H1 (cell line): Measurements from ENCODE around the gene ANKFN1. TPM values are rescaled to one million over a fixed set of nuclear protein-coding genes. Genes with fewer than 3 reads are reported as not detected.

ENCODE experiments used
- HDAC6 ChIP-seq: IDR thresholded peaks from one replicate; pipeline ENCODE4 v1.7.1; 2012; ENCODE audit warnings: low read depth, mild to moderate bottlenecking, inconsistent platforms, low read length, moderate library complexity
- JUND ChIP-seq: IDR thresholded peaks from 2 replicates; pipeline ENCODE4 v1.6.1; 2011; ENCODE audit warnings: mild to moderate bottlenecking, improper control_type of control experiment, low read length
- polyA plus RNA-seq, 7 experiments: library from polyadenylated mRNA; depleted of rRNA in 3 of 7; stranded (reverse) in 5 of 7; unstranded in 2 of 7; fragments of >200 nt in 5 of 7; fragments of 200-250 nt in 2 of 7; gene quantifications; 1 replicate in 5 of 7; 2 replicates in 1 of 7; 4 replicates in 1 of 7; pipeline versions ENCODE4 v1.2.1 to v1.2.3, GENCODE V29; 2011 to 2013; ENCODE audit warnings: missing spikeins in 2 of 7, mixed read lengths in 2 of 7
- total RNA-seq: library from RNA; stranded (reverse); fragmentation: NEBNext Ultra II Directional; extraction: Animal tissue kit (Norgen Biotek cat#: 25700); gene quantifications from 2 replicates; pipeline ENCODE4 v1.2.1, GENCODE V29; 2021

ANKFN1 gene
- total and polyA plus RNA-seq, 2 of the 8 experiments (the other 6 are each of a cell fraction or from before 2014, with no cell fraction given), result not detected

DNA sequence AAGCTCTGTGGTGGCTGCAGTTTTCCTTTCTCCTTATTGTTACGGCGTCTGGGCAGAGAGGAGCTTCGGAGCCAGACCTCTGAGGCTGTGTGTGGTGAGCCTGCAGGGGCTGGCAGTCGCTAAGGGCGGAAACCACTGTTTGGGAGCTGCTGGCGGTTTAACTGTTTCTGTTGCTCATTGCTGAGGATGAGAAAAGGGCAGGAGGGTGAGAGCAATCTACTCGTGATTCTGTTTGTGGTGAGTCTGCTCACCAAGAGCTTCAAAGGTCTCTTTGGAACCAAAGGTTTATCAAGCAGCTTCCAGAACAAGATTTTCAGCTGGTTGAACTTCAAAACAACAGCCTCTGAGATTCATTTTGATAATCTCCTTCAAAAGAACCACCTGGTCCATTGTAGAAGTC is 143.9 kb downstream of the ANKFN1 start (continued):
- TF ChIP-seq HDAC6 (no peak), JUND (no peak)
